OCI-LY7 (cell line): ENCODE data around the gene CFAP119. TPM values are rescaled to one million over a fixed set of nuclear protein-coding genes. Genes with fewer than 3 reads are reported as not detected.

Source experiments
- BruUV-seq: library from RNA; stranded (reverse); fragments of 400-500 nt; replicated peaks from 2 replicates; lab custom pipeline; 2021; lab: Mats Ljungman, UMichigan
- CTCF ChIA-PET: fragments of 300-600 bp; sonication (Branson Sonifier 250); formaldehyde crosslinking; loops from one replicate; lab custom pipeline; 2022; ENCODE audit warnings: antibody characterized with exemption; ENCODE audit not compliant: unreplicated experiment; lab: Charles Lee
- POLR2A ChIA-PET: fragments of 300-600 bp; sonication (Branson Sonifier 250); formaldehyde crosslinking; loops from one replicate; lab custom pipeline; 2022; ENCODE audit warnings: antibody characterized with exemption; lab: Charles Lee
- DNase-seq: peaks from one replicate; pipeline ENCODE4 v3.0.0-alpha.2; 2015; ENCODE audit warnings: low spot score
- H2AFZ ChIP-seq: fragments of 200-600 bp; sonication (generic), shearing (Covaris generic); 2 replicates; pipeline ENCODE4 v1.6.1; 2014; ENCODE audit warnings: mild to moderate bottlenecking, antibody characterized with exemption, low read length, moderate library complexity
- H3K27ac ChIP-seq: fragments of 200-600 bp; sonication (generic); 2 replicates; pipeline ENCODE4 v1.5.1; 2014; ENCODE audit warnings: mixed run types, low read depth, mild to moderate bottlenecking, moderate library complexity, low read length, inconsistent platforms; ENCODE audit not compliant: poor library complexity, severe bottlenecking
- H3K36me3 ChIP-seq: fragments of 200-600 bp; sonication (generic); 2 replicates; pipeline ENCODE4 v1.6.1; 2014; ENCODE audit warnings: mild to moderate bottlenecking, antibody characterized with exemption, low read length, moderate library complexity, mixed read lengths; ENCODE audit not compliant: insufficient read depth
- H3K4me1 ChIP-seq: fragments of 200-600 bp; sonication (generic); 2 replicates; pipeline ENCODE4 v1.5.1; 2014; ENCODE audit warnings: mild to moderate bottlenecking, low read length; ENCODE audit not compliant: insufficient read depth, poor library complexity, severe bottlenecking
- H3K4me2 ChIP-seq: fragments of 200-600 bp; sonication (generic); 2 replicates; pipeline ENCODE4 v1.6.1; 2014; ENCODE audit warnings: mild to moderate bottlenecking, low read length
- H3K4me3 ChIP-seq: fragments of 200-600 bp; sonication (generic); 2 replicates; pipeline ENCODE4 v1.5.1; 2014; ENCODE audit warnings: mild to moderate bottlenecking, low read depth, low read length; ENCODE audit not compliant: poor library complexity, severe bottlenecking
- H3K79me2 ChIP-seq: fragments of 200-600 bp; sonication (generic); 2 replicates; pipeline ENCODE4 v1.6.1; 2016; ENCODE audit warnings: low read depth, mild to moderate bottlenecking, low read length, moderate library complexity, mixed read lengths; ENCODE audit not compliant: insufficient read depth
- H3K9me2 ChIP-seq: fragments of 200-600 bp; sonication (generic); 2 replicates; pipeline ENCODE4 v1.6.1; 2016; ENCODE audit warnings: mild to moderate bottlenecking, low read length, mixed read lengths; ENCODE audit not compliant: insufficient read depth
- H3K9me3 ChIP-seq: fragments of 200-600 bp; sonication (generic); 2 replicates; pipeline ENCODE4 v1.6.1; 2014; ENCODE audit warnings: mild to moderate bottlenecking, mixed run types, low read length, mixed read lengths
- H4K20me1 ChIP-seq: fragments of 200-600 bp; sonication (generic); 2 replicates; pipeline ENCODE4 v1.6.1; 2014; ENCODE audit warnings: mild to moderate bottlenecking, antibody characterized with exemption, low read length, moderate library complexity, mixed read lengths; ENCODE audit not compliant: insufficient read depth
- CTCF ChIP-seq: fragments of 200-600 bp; sonication (generic); conservative IDR thresholded peaks from 2 replicates; pipeline ENCODE4 v1.5.1; 2014; ENCODE audit warnings: mild to moderate bottlenecking, antibody characterized with exemption, low read length, moderate library complexity, mixed read lengths
- EZH2phosphoT487 ChIP-seq: fragments of 200-600 bp; sonication (generic); IDR thresholded peaks from 2 replicates; pipeline ENCODE4 v1.6.1; 2018; ENCODE audit warnings: low read depth, borderline replicate concordance, mild to moderate bottlenecking, mixed run types, antibody characterized with exemption, low read length, moderate library complexity, mixed read lengths
- intact Hi-C: fragments of 100-400 bp; cut with micrococcal nuclease; formaldehyde crosslinking; loops from one replicate; pipeline ENCODE4 v1.10.0; 2022; ENCODE audit not compliant: unreplicated experiment
- total RNA-seq, 2 experiments: library from RNA; depleted of rRNA in 1 of 2; stranded (reverse); fragments of >200 nt in 1 of 2; shearing (Covaris generic) in 1 of 2; gene quantifications; 2 replicates each; pipeline ENCODE4 v1.2.3, GENCODE V29; 2014 to 2022

The CFAP119 gene
- total RNA-seq, 2 experiments from 2014 or later = 25.0 to 27.4 TPM

DNA sequence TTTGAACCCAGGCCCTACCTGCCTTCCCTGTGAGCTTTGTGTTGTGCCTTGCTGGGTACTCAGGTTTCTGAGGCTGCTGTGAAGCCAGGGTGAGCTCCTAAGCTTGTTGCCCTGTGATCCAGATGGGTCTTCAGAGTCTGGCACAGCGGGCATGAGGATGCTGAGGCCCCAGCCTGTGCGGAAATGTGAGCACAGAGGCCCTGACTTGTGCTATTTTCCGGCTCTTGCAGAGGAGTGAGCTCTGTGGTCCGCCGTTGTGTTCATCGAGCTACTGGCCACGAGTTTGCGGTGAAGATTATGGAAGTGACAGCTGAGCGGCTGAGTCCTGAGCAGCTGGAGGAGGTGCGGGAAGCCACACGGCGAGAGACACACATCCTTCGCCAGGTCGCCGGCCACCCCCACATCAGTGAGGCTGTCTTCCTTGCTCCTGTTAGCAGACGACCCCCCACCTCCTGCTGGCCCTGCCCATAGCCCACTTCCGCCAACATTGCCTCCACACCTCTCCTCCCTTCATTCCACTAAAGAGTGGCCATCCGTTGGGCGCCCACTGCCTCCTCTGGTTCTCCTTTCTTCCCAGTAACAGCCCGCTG, 10.9 kb downstream of the CFAP119 start:
- Histone ChIP-seq H3K4me1 (peaks cover 15% of the 10 kb centered on the region), H4K20me1 (0 out of 2 replicates have a peak, but pooled peaks cover 4% of the 10 kb centered on the region), H3K36me3 (peaks cover 45% of the 10 kb centered on the region), H3K4me3 (no peak overlapping the region), H2AFZ (no peak overlapping the region), H3K9me2 (no peaks in the 10 kb centered on the region), H3K79me2 (peaks cover 13% of the 10 kb centered on the region), H3K27ac (no peak overlapping the region), H3K9me3 (no peaks in the 10 kb centered on the region), H3K4me2 (no peak overlapping the region)
- ChIA-PET CTCF (no interaction called here), POLR2A (interaction anchor here (0.7 kb wide), 1 partner anchor 9 kb away, joined by 5 read pairs; no protein-coding TSS in a partner anchor)
- intact Hi-C loops = loop anchor here (10.0 kb wide), 1 partner anchor 1876 kb away; the partner anchor contains the start of gene ATP2A1
- BruUV-seq = no TSS peak
- TF ChIP-seq CTCF = no peak
- no peak for TF ChIP-seq EZH2phosphoT487
- DNase-seq = no peak

GRCh38 chr16:30750201-30750600, 11.7 kb downstream of the CFAP119 start:
- BruUV-seq = no TSS peak
- Histone ChIP-seq H3K79me2 (peaks cover 13% of the 10 kb centered on the region), H3K27ac (no peak overlapping the region), H3K4me1 (peaks cover 15% of the 10 kb centered on the region), H3K9me3 (no peaks in the 10 kb centered on the region), H3K4me3 (no peak overlapping the region), H3K4me2 (no peak overlapping the region; the same call in 1 of the 2 replicates), H3K36me3 (peaks cover 41% of the 10 kb centered on the region), H3K9me2 (no peaks in the 10 kb centered on the region), H4K20me1 (0 out of 2 replicates have a peak, but pooled peaks cover 4% of the 10 kb centered on the region), H2AFZ (no peak overlapping the region)
- intact Hi-C loops = loop anchor here (10.0 kb wide), 1 partner anchor 1875 kb away; the partner anchor contains the start of gene ATP2A1
- POLR2A ChIA-PET = interaction anchor here (1.0 kb wide), 1 partner anchor 19 kb away, joined by 3 read pairs; no protein-coding TSS in a partner anchor
- CTCF ChIA-PET = no interaction called here
- TF ChIP-seq EZH2phosphoT487 (no peak), CTCF (no peak)
- DNase-seq = no peak
